H54 (cell line): ENCODE results near the gene C1R.

Experiments
- DNase-seq: peaks from one replicate; pipeline ENCODE4 v3.0.0; 2011; ENCODE audit warnings: low spot score, mixed read lengths; ENCODE audit not compliant: insufficient read length
- FAIRE-seq: peaks from 3 replicates; lab custom pipeline; 2011; peaks lifted over from hg19 to GRCh38; lab: Jason Lieb, UNC
- POLR2A ChIP-seq: IDR thresholded peaks from 2 replicates; pipeline ENCODE4 v1.6.1; 2011; ENCODE audit warnings: low read depth, mild to moderate bottlenecking, low read length

The C1R gene

DNA sequence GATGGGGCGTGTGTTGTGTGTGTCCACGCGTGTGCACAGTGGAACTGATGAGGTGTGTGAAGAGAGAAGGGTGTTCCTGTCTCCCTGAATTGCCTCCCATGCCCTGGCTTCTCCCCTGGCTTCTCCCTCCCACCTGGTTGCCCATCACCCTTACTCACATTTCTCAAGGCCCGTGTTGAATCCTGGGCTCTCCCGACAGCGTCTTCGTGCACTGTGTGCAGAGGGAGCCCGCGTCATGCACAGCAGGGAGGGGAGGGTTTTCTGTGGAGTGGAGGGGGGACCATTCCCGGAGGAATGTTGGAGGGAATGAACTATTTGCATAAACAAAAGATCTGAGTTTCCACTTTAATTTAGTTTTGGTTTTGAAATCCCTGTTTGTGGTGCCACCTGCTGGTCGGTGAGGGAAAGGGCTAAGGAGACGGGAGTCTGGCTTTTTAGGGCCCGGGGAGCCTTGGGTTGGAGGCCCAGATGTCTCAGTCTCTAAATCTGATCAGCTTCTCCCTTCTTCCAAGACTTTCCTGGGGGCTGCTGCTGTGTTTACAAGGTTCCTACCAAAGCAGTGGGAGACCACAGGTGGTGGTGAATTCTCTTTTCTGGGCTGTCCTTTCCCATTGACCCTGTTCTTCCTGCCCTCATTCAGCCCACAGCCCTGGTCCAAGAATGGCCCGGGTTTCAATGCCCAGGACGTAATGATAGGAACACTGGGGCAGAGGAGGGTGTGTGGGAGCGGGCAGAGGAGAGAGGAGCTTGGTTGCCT, at the start of gene C1R:
Gene C1R, minus strand, starts transcription at position 217 of the 757 bp plus-strand sequence. Its CDS starts 57 bp downstream, at position 160.
- FAIRE-seq (no peak), DNase-seq (peak; percentile 39)
- TF ChIP-seq POLR2A, result no peak

DNA sequence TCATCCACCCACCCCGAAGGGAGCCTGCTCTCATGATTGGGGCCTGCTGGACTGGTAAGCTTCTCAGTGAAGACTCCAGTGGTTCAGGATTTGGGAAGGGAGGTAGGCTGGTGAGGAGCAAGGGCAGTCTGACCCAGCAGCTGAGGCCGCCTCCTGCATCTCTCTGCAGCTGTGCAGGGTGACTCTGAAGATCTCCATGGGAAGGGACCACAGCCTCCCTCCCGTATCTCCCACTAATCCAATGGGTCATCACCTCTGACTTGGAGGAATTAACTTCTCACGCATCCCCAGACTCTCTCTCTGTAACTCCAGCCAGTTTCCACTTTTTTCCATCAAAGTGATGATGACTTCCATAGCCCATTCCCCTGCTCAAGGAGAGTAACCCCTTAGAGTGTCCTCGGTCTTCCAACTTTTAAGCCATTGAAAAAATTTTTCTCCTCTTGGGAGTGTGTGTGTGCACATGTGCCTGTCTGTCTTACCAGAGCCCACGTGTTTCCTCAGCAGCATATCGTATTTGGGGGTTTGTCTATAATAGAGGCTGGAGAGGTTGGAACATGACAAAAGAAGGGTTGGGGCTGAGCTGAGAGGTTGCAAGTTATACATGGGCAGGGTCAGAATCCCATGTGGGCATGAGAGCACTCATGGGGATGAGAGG, 49.2 kb upstream of the C1R start:
- FAIRE-seq (no peak), DNase-seq (no peak)
- no peak for TF ChIP-seq POLR2A

DNA sequence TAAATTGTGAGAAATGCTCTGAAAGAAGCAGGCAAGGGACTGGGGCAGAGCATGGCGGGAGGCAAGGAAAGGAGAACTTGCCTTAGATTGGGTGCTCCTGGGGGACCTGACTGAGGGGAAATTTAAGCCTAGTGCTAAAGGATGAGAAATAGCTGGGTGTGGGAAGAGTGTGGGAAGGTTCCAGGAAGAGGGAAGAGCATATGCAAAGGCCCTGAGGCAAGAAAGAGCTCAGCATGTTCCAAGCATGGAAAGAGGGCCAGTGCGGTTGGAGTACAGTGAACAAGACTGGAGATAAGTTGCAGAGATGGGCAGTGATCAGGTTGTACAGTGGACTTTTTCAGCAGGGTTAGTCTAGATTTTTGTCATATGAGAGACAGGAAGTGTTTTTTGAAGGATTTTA, 47.0 kb upstream of the C1R start:
- no peak for FAIRE-seq
- no peak for DNase-seq
- TF ChIP-seq POLR2A, result no peak

DNA sequence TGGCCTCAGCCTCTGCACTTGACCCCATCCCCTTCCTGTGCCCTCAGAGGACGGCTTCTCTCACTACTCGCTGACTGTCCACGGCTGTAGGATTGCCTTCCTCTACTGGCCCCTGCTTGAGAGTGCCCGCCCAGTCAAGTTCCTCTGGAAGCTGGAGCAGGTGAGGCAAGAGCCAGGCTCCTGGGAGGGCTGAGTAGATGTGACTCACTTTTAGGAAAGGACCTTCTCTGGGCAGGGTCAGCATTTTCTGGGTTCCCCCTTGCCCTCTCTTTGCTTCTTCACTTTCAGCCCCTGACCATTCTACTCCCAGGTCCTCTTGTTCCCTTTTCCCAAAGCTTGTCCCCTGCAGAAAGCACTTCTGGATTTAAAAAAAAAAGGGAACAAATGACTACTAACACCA, 45.7 kb upstream of the C1R start:
- DNase-seq (no peak), FAIRE-seq (no peak)
- TF ChIP-seq POLR2A, result no peak

DNA sequence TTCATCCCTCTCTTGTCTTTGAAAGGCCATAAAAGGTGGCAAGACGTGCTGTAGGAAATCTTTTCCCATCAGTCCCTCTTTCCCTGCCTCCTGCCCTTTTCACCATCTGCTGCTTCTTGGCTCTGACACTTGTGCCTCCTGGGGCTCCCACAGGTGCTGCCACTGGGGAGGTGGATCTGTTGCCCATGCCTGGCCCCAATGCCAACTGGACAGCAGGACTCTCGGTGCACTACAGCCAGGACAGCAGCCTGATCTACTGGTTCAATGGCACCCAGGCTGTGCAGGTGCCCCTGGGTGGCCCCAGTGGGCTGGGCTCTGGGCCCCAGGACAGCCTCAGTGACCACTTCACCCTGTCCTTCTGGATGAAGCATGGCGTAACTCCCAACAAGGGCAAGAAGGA, 44.4 kb upstream of the C1R start:
- FAIRE-seq (no peak), DNase-seq (no peak)
- TF ChIP-seq POLR2A, result no peak

DNA sequence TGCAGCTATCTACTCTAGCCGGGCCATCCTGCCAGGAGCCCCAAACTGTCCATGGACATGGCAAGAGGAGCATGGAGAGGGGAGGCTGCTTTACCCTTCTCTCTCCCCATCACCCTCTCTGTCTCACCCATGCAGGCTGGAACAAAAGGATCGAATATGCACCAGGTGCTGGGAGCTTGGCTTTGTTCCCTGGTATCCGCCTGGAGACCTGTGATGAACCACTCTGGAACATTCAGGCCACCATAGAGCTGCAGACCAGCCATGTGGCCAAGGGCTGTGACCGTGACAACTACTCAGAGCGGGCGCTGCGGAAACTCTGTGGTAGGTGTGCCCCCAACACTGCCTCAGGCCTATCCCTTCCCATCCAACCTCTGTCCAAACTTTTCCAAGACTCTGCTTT, 43.8 kb upstream of the C1R start:
- DNase-seq (no peak), FAIRE-seq (no peak)
- no peak for TF ChIP-seq POLR2A

DNA sequence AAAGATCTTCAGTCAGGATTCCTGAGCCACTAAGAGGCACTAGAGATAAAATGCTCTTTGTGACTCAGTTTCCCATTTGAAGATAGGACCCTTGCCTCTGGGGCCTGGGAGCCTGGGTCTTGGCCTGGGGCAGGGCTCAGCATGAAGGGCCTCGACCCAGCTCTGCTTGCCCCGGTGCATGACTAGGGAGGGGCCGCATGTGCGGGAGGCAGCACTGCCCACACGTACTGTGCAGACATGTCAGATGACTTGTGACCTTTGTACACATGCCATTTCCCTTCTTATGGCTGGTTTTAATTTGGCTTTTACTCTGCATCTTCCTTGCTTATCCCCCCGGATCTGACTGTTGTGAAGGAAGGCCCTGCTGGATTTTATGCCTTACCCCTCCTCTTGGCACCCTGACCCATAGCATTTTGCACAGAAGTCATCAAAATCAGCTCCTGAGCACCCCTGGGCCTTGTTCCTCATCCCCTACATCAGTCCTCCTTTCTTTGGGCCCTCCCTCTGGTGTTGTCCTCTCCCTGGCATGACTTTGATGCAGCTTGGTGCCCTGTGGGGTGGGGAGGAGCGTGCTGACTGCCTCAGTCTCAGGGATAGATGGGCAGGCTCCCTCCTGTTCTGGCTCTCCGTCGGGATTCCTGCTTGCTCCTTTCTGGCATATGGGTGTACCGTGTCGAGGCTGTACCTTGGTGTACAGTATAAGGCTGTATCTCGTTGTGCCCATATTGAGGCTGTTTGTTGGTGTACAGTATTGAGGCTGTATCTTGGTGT, 42.3 kb upstream of the C1R start:
- no peak for TF ChIP-seq POLR2A
- DNase-seq (no peak), FAIRE-seq (no peak)

DNA sequence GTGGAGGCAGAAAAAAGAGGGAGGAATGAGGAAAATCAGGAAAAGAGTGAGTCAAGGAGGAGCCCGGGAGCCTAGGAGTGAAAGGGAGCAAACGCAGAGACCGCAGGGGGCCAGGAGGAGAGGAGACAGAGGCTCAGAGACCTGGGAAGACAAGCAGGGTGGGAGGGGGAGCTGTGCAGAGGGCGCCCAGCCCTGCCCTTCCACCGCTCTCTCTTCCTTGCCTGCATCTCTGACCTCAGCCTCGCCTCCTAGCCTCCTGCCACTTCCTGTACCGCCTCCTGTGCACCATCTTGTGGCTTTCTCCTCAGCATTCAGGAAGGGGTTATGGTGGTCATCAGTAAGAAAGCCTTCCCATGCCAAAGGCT, 39.2 kb upstream of the C1R start:
- FAIRE-seq (no peak), DNase-seq (no peak)
- TF ChIP-seq POLR2A, result no peak

DNA sequence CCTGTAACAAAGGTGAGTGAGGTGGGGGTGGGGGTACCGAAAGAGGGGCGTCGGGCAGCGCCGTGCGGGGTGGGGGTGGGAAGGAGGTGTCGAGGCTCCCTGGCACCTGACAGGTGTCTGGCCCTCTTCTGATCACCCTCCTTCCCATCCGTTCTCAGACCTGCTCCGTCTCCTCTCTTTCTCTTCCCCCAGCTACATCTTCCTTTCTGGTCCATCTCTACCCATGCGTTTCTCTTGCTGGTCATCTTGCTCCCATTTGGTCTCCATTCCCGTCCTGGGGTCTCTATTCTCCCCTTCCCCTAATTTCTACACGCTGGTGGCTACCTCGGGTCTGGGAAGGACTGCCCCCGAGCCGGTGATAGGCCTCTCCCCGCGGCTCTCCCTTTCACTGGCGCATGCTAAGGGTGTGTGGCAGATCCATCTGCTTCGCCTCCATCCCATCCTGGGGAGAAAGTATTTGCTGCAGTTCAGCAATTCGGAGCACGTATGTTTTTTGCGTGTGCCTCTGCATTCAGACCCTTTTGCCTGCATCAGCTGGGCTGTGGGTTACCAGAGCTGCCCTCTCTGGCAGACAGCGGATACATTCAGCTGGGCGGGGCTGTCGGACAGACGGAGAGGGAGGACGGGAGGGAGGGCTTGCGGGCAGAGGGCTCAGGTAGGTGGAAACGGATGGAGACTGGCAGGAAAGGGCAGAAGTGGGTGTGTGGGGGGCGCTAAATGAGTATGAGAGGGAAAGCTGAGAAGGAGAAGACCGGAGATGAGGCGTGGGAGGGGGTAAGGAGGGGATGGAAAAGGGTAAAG, 38.7 kb upstream of the C1R start:
- no peak for FAIRE-seq
- no peak for TF ChIP-seq POLR2A
- no peak for DNase-seq

GRCh38 chr12:7129872-7130691, 37.8 kb upstream of the C1R start, which contains the start of gene CLSTN3:
CLSTN3 (plus strand) TSS chr12:7130371; CDS start chr12:7130649, 278 bp downstream.
- DNase-seq, result peak; percentile 98
- FAIRE-seq, result no peak
- TF ChIP-seq POLR2A, result no peak

GRCh38 chr12:7129287-7129871, 37.1 kb upstream of the C1R start:
- FAIRE-seq, result no peak
- no peak for DNase-seq

DNA sequence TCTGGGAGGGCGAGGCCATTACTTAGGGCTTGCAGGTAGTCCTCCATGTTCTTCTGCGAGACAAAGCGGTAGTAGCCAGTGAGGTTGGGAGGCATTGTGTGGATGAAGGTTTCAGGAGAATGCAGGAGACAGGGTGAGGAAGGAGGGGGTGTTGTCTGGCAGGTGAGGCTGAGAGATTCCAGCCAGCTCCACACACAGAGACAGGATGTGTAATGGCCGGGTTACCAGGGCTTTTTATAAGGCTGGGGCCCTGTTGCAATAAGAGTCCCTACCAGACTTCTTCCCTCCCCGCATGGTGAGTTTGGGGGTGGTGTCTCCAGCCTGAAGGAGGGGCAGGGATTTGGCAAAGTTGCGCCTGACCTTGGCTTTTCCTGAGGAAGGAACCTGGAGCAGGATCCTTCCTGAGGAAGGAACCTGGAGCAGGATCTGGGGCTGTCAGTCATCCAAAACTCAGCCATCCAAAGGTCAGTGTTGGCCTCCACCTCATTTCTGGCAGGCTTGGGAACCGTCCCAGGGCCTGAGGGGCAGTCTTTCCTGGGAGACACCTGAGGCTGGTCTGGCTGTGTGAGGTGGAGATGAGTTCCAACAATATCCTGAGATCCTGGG, 36.5 kb upstream of the C1R start, which contains the start of gene RBP5:
Gene RBP5, minus strand, starts transcription at position 209 of the 606 bp plus-strand sequence. Its CDS starts 114 bp downstream, at position 95.
- no peak for FAIRE-seq

More at GRCh38 chr12:7129287-7129871, 37.1 kb upstream of the C1R start:
- TF ChIP-seq POLR2A, result no peak

More for the DNA sequence above, 36.5 kb upstream of the C1R start, which contains the start of gene RBP5:
- TF ChIP-seq POLR2A, result no peak
- no peak for DNase-seq
